Mucosa of descending colon (tissue), 3 donors: ENCODE data around the gene ANKRD28. TPM values are rescaled to one million over a fixed set of nuclear protein-coding genes. Genes with fewer than 3 reads are reported as not detected.
"Not testable (repeated sequence)": the region's sequence is repeated elsewhere in the genome, so short reads cannot be mapped to it uniquely, and the experiment has no call there.

Experiments
- ATAC-seq: fragments of 200-7000 bp; cut with Tn5 transposase; one replicate; pipeline ENCODE4 v1.9.1; 2020; ENCODE audit warnings: mild to moderate bottlenecking, moderate library complexity
- DNase-seq, 3 donors: peaks; one replicate each; pipeline ENCODE4 v3.0.0-alpha.2; 2020
- H3K36me3 ChIP-seq: fragments of 200-600 bp; one replicate; pipeline ENCODE4 v1.8.0; 2021; ENCODE audit warnings: low read depth, mild to moderate bottlenecking
- H3K4me1 ChIP-seq: fragments of 200-600 bp; one replicate; pipeline ENCODE4 v1.8.0; 2021; ENCODE audit warnings: low read depth, mild to moderate bottlenecking
- H3K4me3 ChIP-seq: fragments of 200-600 bp; one replicate; pipeline ENCODE4 v1.8.0; 2021; ENCODE audit warnings: mild to moderate bottlenecking
- H3K9me3 ChIP-seq: fragments of 200-600 bp; one replicate; pipeline ENCODE4 v1.8.0; 2021; ENCODE audit warnings: mild to moderate bottlenecking
- intact Hi-C, 2 donors: fragments of 100-400 bp; cut with DNase I in 1 of 2; cut with micrococcal nuclease in 1 of 2; formaldehyde crosslinking; loops; one replicate each; pipeline versions ENCODE4 v1.11.0 to v1.11.1; 2022; cut with DNase I, micrococcal nuclease
- total RNA-seq, 3 donors: library from RNA; stranded (reverse); fragmentation: NEBNext Ultra II Directional in 2 of 3; extraction: Animal tissue kit (Norgen Biotek cat#: 25700) in 2 of 3; gene quantifications; one replicate each; pipeline versions ENCODE4 v1.2.1 to v1.2.4, GENCODE V29; 2021 to 2023
- TF ChIP-seq, protein P1 (sequence below): fragments of 200-600 bp; IDR thresholded peaks from one replicate; pipeline ENCODE4 v1.8.0; 2022; ENCODE audit warnings: antibody characterized with exemption, mild to moderate bottlenecking
- donor health status: DM: no; HTN: no; CAD: no; lungs with moderate emphysema.
- donor health status: DM: no; HTN: no; CAD: no.
- donor health status: DM: no; HTN: yes; CAD: no.

Gene ANKRD28
- total RNA-seq, 3 donors from 2014 or later = 50.5 to 57.3 (median 55.3) TPM

DNA sequence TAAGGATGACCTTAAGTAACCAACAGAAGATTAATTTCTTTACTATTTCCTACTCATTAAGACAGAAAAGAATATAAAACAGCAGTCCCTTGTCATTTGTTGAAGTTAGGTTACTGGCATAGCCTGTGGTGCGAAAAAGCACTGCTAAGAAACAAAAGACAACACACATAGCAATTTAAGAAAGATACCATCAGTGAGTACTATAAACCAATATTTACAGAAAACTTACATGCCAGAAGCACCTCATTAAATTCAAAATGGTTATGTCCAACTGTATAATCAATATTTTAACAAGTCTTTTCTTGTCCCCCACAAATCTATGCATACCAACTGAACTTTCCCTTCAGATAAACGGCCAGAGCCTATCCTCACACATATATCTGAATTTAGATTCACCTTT is 42.0 kb downstream of the ANKRD28 start:
- no peaks in the 10 kb centered on the region for H3K9me3 ChIP-seq
- no peak for ATAC-seq
- no peaks in the 10 kb centered on the region for H3K36me3 ChIP-seq
- intact Hi-C loops = no loop called here
- no peaks in the 10 kb centered on the region for H3K4me1 ChIP-seq
- DNase-seq = no peak
- TF ChIP-seq, protein P1, sequence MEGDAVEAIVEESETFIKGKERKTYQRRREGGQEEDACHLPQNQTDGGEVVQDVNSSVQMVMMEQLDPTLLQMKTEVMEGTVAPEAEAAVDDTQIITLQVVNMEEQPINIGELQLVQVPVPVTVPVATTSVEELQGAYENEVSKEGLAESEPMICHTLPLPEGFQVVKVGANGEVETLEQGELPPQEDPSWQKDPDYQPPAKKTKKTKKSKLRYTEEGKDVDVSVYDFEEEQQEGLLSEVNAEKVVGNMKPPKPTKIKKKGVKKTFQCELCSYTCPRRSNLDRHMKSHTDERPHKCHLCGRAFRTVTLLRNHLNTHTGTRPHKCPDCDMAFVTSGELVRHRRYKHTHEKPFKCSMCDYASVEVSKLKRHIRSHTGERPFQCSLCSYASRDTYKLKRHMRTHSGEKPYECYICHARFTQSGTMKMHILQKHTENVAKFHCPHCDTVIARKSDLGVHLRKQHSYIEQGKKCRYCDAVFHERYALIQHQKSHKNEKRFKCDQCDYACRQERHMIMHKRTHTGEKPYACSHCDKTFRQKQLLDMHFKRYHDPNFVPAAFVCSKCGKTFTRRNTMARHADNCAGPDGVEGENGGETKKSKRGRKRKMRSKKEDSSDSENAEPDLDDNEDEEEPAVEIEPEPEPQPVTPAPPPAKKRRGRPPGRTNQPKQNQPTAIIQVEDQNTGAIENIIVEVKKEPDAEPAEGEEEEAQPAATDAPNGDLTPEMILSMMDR = no peak
- no peak overlapping the region for H3K4me3 ChIP-seq

DNA sequence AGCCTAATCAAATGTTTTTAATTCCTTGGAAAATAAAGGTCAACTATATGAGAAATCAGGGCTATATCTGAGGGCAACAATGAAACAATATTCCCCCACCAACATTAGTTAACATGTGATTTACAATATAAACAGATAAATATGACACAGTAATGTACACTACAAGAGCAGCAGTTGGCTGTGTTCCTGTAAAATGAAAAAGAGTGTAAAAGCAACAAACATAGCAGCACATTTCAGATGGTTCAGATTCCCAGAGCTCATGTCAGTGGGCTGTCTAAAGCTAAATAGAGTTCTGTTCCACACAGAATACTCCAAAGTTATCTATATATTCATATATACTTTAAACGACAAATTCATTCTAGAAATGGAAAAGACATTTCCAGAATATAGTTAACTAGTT is 42.6 kb downstream of the ANKRD28 start:
- no peaks in the 10 kb centered on the region for H3K36me3 ChIP-seq
- no peaks in the 10 kb centered on the region for H3K9me3 ChIP-seq
- TF ChIP-seq, protein P1 = no peak
- no peak overlapping the region for H3K4me3 ChIP-seq
- intact Hi-C loops = no loop called here
- no peak for ATAC-seq
- DNase-seq = no peak
- no peaks in the 10 kb centered on the region for H3K4me1 ChIP-seq

DNA sequence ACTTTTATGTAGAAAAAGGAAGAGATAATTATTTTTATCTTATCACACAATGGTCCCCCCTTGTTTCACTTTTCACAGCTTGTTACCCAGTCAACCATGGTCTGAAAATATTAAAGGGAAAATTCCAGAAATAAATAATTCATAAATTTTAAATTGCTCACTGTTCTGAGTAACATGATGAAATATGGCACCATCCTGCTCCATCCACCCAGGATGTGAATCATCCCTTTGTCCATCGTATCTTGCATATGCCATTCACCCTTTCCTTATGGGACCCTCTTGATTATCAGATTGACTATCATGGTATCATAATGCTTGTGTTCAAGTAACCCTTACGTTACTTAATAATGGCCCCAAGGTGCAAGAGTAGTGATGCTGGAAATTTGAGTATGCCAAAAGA is 43.7 kb downstream of the ANKRD28 start:
- intact Hi-C loops = no loop called here
- no peaks in the 10 kb centered on the region for H3K9me3 ChIP-seq
- no peaks in the 10 kb centered on the region for H3K4me1 ChIP-seq
- ATAC-seq (no peak), DNase-seq (no peak)
- no peaks in the 10 kb centered on the region for H3K36me3 ChIP-seq
- no peak overlapping the region for H3K4me3 ChIP-seq
- TF ChIP-seq, protein P1 = no peak

DNA sequence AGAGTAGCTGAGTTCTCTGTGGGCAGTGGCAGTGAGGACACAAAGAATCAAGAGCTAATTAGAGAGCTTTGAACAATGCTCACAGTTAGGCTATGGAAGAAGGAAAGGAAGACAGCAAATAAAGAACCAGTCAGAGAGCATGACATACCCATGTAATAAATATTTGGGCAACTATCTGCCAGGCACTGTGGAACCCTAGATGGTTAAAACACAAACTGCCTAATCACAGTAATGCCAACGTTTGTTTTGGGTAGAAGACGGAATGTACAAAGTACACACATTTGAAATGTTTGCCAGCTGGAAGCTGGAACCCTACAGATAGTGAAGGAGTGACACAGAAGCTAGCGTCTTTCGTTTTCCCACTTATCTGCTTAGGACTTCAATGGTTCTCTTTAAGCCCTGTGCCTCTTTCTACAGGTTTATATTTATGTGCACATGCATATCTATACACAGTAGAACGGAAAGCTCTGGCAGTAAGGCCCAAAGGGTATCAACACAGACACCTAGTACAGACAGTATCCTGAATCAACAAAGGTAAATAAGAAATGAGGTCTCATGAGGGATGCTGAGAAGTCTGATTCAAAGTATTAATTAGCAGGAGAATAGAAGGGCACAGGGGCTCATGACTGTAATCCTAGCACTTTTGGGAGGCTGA is 44.6 kb downstream of the ANKRD28 start:
- TF ChIP-seq, protein P1 = no peak
- DNase-seq (no peak), ATAC-seq (peak; percentile 49)

DNA sequence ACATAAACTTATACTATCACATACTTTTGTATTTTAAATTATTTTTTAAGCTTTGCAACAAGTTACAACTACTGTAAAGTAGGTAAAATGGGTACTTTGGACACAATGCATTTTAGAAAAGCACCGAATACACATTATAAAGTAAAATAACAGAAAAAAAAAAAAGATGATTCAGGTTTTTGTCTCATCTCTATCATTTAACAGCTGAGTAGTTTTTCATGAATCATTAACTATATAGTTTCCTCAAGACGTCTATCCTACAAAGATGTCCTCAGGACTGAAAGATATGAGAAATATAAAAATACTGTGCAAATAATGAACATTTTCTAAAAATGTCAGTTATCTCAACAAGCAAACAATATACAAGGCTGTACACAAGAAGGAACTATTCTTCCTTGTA is 46.9 kb downstream of the ANKRD28 start:
- H3K4me1 ChIP-seq = no peaks in the 10 kb centered on the region
- no peaks in the 10 kb centered on the region for H3K9me3 ChIP-seq
- TF ChIP-seq, protein P1 = no peak
- DNase-seq (no peak), ATAC-seq (no peak)
- no peaks in the 10 kb centered on the region for H3K36me3 ChIP-seq
- no peak overlapping the region for H3K4me3 ChIP-seq
- intact Hi-C loops = no loop called here

More for the DNA sequence above, 44.6 kb downstream of the ANKRD28 start:
- no peaks in the 10 kb centered on the region for H3K4me1 ChIP-seq
- H3K36me3 ChIP-seq = no peaks in the 10 kb centered on the region
- H3K4me3 ChIP-seq = no peak overlapping the region
- intact Hi-C loops = no loop called here
- no peaks in the 10 kb centered on the region for H3K9me3 ChIP-seq

DNA sequence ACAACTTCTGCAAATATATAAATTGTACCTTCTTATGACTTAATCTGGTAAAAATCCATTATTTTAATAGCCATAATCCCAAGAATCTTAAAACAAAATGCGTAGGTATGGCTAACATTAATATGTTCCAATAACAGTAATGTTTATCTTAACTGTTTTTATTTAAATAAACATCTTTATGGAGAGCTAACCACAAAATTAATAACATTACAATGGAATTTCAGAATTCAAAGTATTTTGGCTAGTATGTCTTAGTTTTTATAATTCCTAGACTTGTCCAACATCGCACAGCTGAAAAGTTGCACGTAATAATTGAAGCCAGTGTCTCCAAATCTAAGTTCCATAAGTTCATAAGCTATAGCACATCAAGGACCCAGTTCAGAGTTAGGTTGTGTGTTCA is 47.6 kb downstream of the ANKRD28 start:
- TF ChIP-seq, protein P1 = no peak
- H3K9me3 ChIP-seq = no peaks in the 10 kb centered on the region
- no peaks in the 10 kb centered on the region for H3K36me3 ChIP-seq
- H3K4me1 ChIP-seq = no peaks in the 10 kb centered on the region
- intact Hi-C loops = no loop called here
- no peak for ATAC-seq
- H3K4me3 ChIP-seq = no peak overlapping the region
- no peak for DNase-seq

DNA sequence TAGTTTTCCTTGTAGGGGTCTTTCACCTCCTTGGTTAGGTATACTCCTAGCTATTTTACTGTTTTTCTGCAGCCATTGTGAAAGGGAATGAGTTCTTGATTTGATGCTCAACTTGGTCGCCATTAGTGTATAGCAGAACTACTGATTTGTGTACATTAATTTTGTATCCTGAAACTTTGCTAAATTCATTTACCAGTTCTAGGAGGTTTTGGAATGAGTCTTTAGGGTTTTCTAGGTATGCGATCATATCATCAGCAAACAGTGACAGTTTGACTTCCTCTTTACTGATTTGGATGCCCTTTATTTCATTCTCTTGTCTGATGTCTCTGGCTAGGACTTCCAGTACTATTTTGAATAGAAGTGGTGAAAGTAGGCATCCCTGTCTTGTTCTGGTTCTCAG is 51.9 kb downstream of the ANKRD28 start:
- H3K4me3 ChIP-seq, H3K9me3 ChIP-seq, intact Hi-C loops, H3K4me1 ChIP-seq, H3K36me3 ChIP-seq, ATAC-seq, DNase-seq: not testable (repeated sequence)
